K562 (cell line): Measurements from ENCODE around the gene RSBN1L. TPM values are rescaled to one million over a fixed set of nuclear protein-coding genes. Genes with fewer than 3 reads are reported as not detected.
A peak's percentile ranks its signal among the peaks of the same experiment; 100 is the strongest.

ENCODE experiments used
- ATAC-seq: fragments of 200-7000 bp; cut with Tn5 transposase; 3 replicates; pipeline ENCODE4 v1.9.1; 2020; ENCODE audit warnings: moderate library complexity
- BruUV-seq: library from RNA; stranded (reverse); fragments of 400-500 nt; replicated peaks from 2 replicates; lab custom pipeline; 2021; lab: Mats Ljungman, UMichigan
- CTCF ChIA-PET: fragments of 300-600 bp; formaldehyde crosslinking; extraction: SDS; loops from one replicate; lab custom pipeline; 2021; ENCODE audit warnings: low intra/inter-chr PET ratio; lab: Yijun Ruan, JAX
- POLR2A ChIA-PET: fragments of 300-600, 350-650 bp; sonication (Branson Sonifier 250); formaldehyde crosslinking; extraction: SDS; loops from one replicate; lab custom pipeline; 2021; ENCODE audit warnings: antibody characterized with exemption, inconsistent platforms; lab: Yijun Ruan, JAX
- DNase-seq, 4 experiments: peaks; one replicate each; pipeline versions ENCODE4 v3.0.0 to v3.0.0-alpha.2; 2011 to 2018; ENCODE audit warnings: low spot score in 3 of 4, mixed read lengths in 3 of 4; ENCODE audit errors: extremely low read depth in 1 of 4
- FAIRE-seq: peaks from 2 replicates; lab custom pipeline; 2011; peaks lifted over from hg19 to GRCh38; lab: Jason Lieb, UNC
- H2AFZ ChIP-seq: 2 replicates; pipeline ENCODE4 v1.6.0; 2011; ENCODE audit warnings: low read depth, low read length, control low read depth, inconsistent platforms
- H3K27ac ChIP-seq: fragments of 200-600 bp; 3 replicates; pipeline ENCODE4 v1.8.0; 2011; ENCODE audit warnings: low read depth, mild to moderate bottlenecking, control low read depth, inconsistent platforms, low read length, moderate library complexity, mixed read lengths; ENCODE audit errors: extremely low read depth
- H3K27me3 ChIP-seq, 2 experiments: fragments of 300-600 bp in 1 of 2; 2 replicates in 1 of 2; 3 replicates in 1 of 2; pipeline versions ENCODE4 v1.6.0 to v1.8.0; 2011; ENCODE audit warnings: inconsistent platforms in 2 of 2, low read length in 2 of 2, mild to moderate bottlenecking in 1 of 2, mixed read lengths in 1 of 2, moderate library complexity in 1 of 2; ENCODE audit not compliant: control insufficient read depth in 2 of 2, insufficient read depth in 2 of 2
- H3K36me3 ChIP-seq: fragments of 300-600 bp; 3 replicates; pipeline ENCODE4 v1.8.0; 2011; ENCODE audit warnings: mild to moderate bottlenecking, low read length, inconsistent platforms; ENCODE audit not compliant: control insufficient read depth, insufficient read depth
- H3K4me1 ChIP-seq, 2 experiments: fragments of 200-600 bp in 1 of 2; replicated peaks in 1 of 2; 2 replicates in 1 of 2; 3 replicates in 1 of 2; pipeline versions ENCODE4 v1.5.1 to v1.8.0; 2011; ENCODE audit warnings: inconsistent platforms in 2 of 2, low read length in 2 of 2, mild to moderate bottlenecking in 1 of 2, mixed read lengths in 1 of 2, moderate library complexity in 1 of 2; ENCODE audit not compliant: control insufficient read depth in 2 of 2, insufficient read depth in 2 of 2
- H3K4me2 ChIP-seq: 2 replicates; pipeline ENCODE4 v1.6.1; 2011; ENCODE audit warnings: low read length, control low read depth, inconsistent platforms, mixed read lengths; ENCODE audit not compliant: insufficient read depth
- H3K4me3 ChIP-seq: fragments of 200-600 bp; sonication (generic), shearing (Covaris generic); 2 replicates; pipeline ENCODE4 v1.5.1; 2016; ENCODE audit warnings: control low read depth, inconsistent platforms
- H3K79me2 ChIP-seq: fragments of 200-600 bp; 3 replicates; pipeline ENCODE4 v1.8.0; 2011; ENCODE audit warnings: low read length, inconsistent platforms; ENCODE audit not compliant: control insufficient read depth, insufficient read depth
- H3K9ac ChIP-seq, 2 experiments: 2 replicates each; pipeline versions ENCODE4 v1.6.0 to v1.6.1; 2011; ENCODE audit warnings: low read depth in 2 of 2, low read length in 2 of 2, control low read depth in 1 of 2, inconsistent platforms in 1 of 2, mild to moderate bottlenecking in 1 of 2, mixed read lengths in 1 of 2; ENCODE audit not compliant: insufficient read depth in 1 of 2
- H3K9me1 ChIP-seq: one replicate; pipeline ENCODE4 v1.6.0; 2011; ENCODE audit warnings: inconsistent platforms, mild to moderate bottlenecking, low read length, moderate library complexity; ENCODE audit not compliant: control insufficient read depth, insufficient read depth
- H3K9me3 ChIP-seq: replicated peaks from 2 replicates; pipeline ENCODE4 v1.5.1; 2011; ENCODE audit warnings: low read depth, low read length, inconsistent platforms; ENCODE audit not compliant: control insufficient read depth, insufficient read depth
- H4K20me1 ChIP-seq: replicated peaks from 2 replicates; pipeline ENCODE4 v1.6.1; 2011; ENCODE audit warnings: low read length, inconsistent platforms, mixed read lengths; ENCODE audit not compliant: control insufficient read depth, insufficient read depth
- ATF3 ChIP-seq, 2 experiments: fragments of 450-650 bp in 1 of 2; sonication (generic) in 1 of 2; formaldehyde crosslinking in 1 of 2; IDR thresholded peaks in 1 of 2; conservative IDR thresholded peaks in 1 of 2; 2 replicates each; pipeline versions ENCODE4 v1.6.1 to v1.8.1; 2016 to 2023; ENCODE audit warnings: mild to moderate bottlenecking in 2 of 2, moderate library complexity in 2 of 2, inconsistent platforms in 1 of 2, missing genetic modification reagents in 1 of 2
- CEBPG ChIP-seq, 3 experiments: fragments of 200-800 bp in 1 of 3; sonication (Bioruptor generic) in 1 of 3; sonication (generic) in 1 of 3; formaldehyde crosslinking in 1 of 3; IDR thresholded peaks in 2 of 3; conservative IDR thresholded peaks in 1 of 3; 2 replicates each; pipeline versions ENCODE4 v1.6.1 to v1.8.0; 2016 to 2022; ENCODE audit warnings: missing compliant biosample characterization in 2 of 3, missing genetic modification characterization in 2 of 3, mild to moderate bottlenecking in 1 of 3, missing genetic modification reagents in 1 of 3
- CTCF ChIP-seq, 3 experiments: IDR thresholded peaks in 2 of 3; conservative IDR thresholded peaks in 1 of 3; 2 replicates each; pipeline ENCODE4 v1.5.1; 2011 to 2012; ENCODE audit warnings: low read length in 3 of 3, mild to moderate bottlenecking in 3 of 3, control low read depth in 2 of 3, improper control_type of control experiment in 1 of 3, inconsistent platforms in 1 of 3, low read depth in 1 of 3, mixed read lengths in 1 of 3, moderate library complexity in 1 of 3; ENCODE audit not compliant: insufficient read depth in 2 of 3
- ESRRB ChIP-seq: fragments of 250-450 bp; sonication (Bioruptor Pico); IDR thresholded peaks from 2 replicates; pipeline ENCODE4 v1.5.0; 2020; ENCODE audit warnings: mild to moderate bottlenecking, moderate library complexity, borderline replicate concordance
- HMG20B ChIP-seq: fragments of 250-450 bp; sonication (Bioruptor Pico); IDR thresholded peaks from 2 replicates; pipeline ENCODE4 v1.5.0; 2021; ENCODE audit warnings: mild to moderate bottlenecking
- RB1 ChIP-seq: fragments of 450-650 bp; IDR thresholded peaks from 2 replicates; pipeline ENCODE4 v1.6.1; 2017; ENCODE audit warnings: low read depth, mild to moderate bottlenecking
- SIX5 ChIP-seq, 2 experiments: IDR thresholded peaks; 2 replicates each; pipeline ENCODE4 v1.6.1; 2011; ENCODE audit warnings: low read length in 2 of 2, borderline replicate concordance in 1 of 2, low read depth in 1 of 2, mild to moderate bottlenecking in 1 of 2, moderate library complexity in 1 of 2; ENCODE audit not compliant: insufficient read depth in 1 of 2
- SMC3 ChIP-seq: conservative IDR thresholded peaks from 2 replicates; pipeline ENCODE4 v1.6.1; 2011; ENCODE audit warnings: low read depth, low read length, improper control_type of control experiment; ENCODE audit not compliant: insufficient read depth
- ZNF316 ChIP-seq: fragments of 450-650 bp; IDR thresholded peaks from 2 replicates; pipeline ENCODE4 v1.6.1; 2016
- WGBS: fragments of 100-300 bp; shearing (Covaris generic); methylation state at CpG from one replicate; pipeline ENCODE4 v1.1.6; 2016; ENCODE audit warnings: low coverage, mixed read lengths; ENCODE audit not compliant: insufficient coverage; ENCODE audit errors: missing lambda C conversion rate; 5-methylcytosine and 5-hydroxymethylcytosine counted together
- in situ Hi-C: fragments of 300-500 bp; cut with MboI; formaldehyde crosslinking; loops from 4 replicates; pipeline ENCODE4 v1.15.0; 2018; ENCODE audit warnings: inconsistent platforms, mixed read lengths
- intact Hi-C: fragments of 100-400 bp; cut with micrococcal nuclease; formaldehyde crosslinking; loops from 2 replicates; pipeline ENCODE4 v1.14.2; 2022
- polyA plus RNA-seq, 8 experiments: library from polyadenylated mRNA; depleted of rRNA in 4 of 8; stranded (reverse) in 5 of 8; unstranded in 3 of 8; fragments of >200 nt; fragmentation: Nextera tagmentation in 2 of 8; fragmentation: Illumina TruSeq in 1 of 8; extraction: Ambion mirVana in 2 of 8; extraction: Trizol in 1 of 8; gene quantifications; 2 replicates each; pipeline versions ENCODE4 v1.2.1 to v1.2.3, GENCODE V29; 2011 to 2014; ENCODE audit warnings: inconsistent platforms in 1 of 8, missing spikeins in 1 of 8
- total RNA-seq, 7 experiments: library from RNA; depleted of rRNA in 6 of 7; stranded (reverse); fragments of >200 nt in 6 of 7; fragmentation: Illumina TruSeq in 2 of 7; extraction: Trizol in 2 of 7; gene quantifications; 2 replicates each; pipeline versions ENCODE4 v1.2.1 to v1.2.3, GENCODE V29; 2011 to 2021; ENCODE audit warnings: low replicate concordance in 1 of 7

Gene RSBN1L
- total and polyA plus RNA-seq, 9 of the 15 experiments (the other 6 are each of a cell fraction or from before 2014, with no cell fraction given): 6.2 to 35.2 (median 20.1) TPM

- 0 out of 2 replicates have a peak, but pooled peaks have one; percentile 46 for TF ChIP-seq CEBPG (CRISPR knock-in tag; IDR thresholded peaks at IDR 0.05)
- 0 out of 4 replicates have a peak, but pooled peaks of 1 of the 2 experiments have one; percentile 33 for TF ChIP-seq CEBPG (tag; conservative IDR thresholded peaks at IDR 0.05 in 1 of 2, IDR thresholded peaks at IDR 0.05 in 1 of 2)
- TF ChIP-seq ESRRB (CRISPR knock-in tag): no peak
These were observed 40.3 kb upstream of the RSBN1L start (continued) for GRCh38 chr7:77655836-77656455.

GRCh38 chr7:77657427-77658224 is 38.6 kb upstream of the RSBN1L start:
- in situ Hi-C loops (loop anchor here (5.0 to 25.0 kb wide), 2 partner anchors 95 to 555 kb away; no protein-coding TSS in a partner anchor), intact Hi-C loops (loop anchor here (1.0 to 10.0 kb wide), 6 partner anchors 102 to 567 kb away; no protein-coding TSS in a partner anchor)
- ATAC-seq: peak; percentile 94
- Histone ChIP-seq H3K27me3 (no peaks in the 10 kb centered on the region), H3K9ac (no peak overlapping the region), H3K9me1 (no peaks in the 10 kb centered on the region), H3K4me1 (no peaks in the 10 kb centered on the region), H3K4me3 (no peak overlapping the region), H3K4me2 (no peak overlapping the region), H3K27ac (no peak overlapping the region), H3K36me3 (no peaks in the 10 kb centered on the region), H3K79me2 (no peaks in the 10 kb centered on the region), H3K9me3 (no peaks in the 10 kb centered on the region), H4K20me1 (no peaks in the 10 kb centered on the region), H2AFZ (no peak overlapping the region)
- ChIA-PET POLR2A (interaction anchor here (1.0 kb wide), 1 partner anchor 16 kb away, joined by 4 read pairs; no protein-coding TSS in a partner anchor), CTCF (interaction anchor here (0.7 to 3.0 kb wide), 5 partner anchors 9 to 382 kb away, joined by 3 to 32 read pairs (median 3); no protein-coding TSS in a partner anchor)
- WGBS: 8% methylated on average over 1 of the region's 1 CpG
- BruUV-seq: no TSS peak
- peak; percentile 79 for FAIRE-seq
- DNase-seq: peak; percentile 40 to 68 (median 46)
- TF ChIP-seq ATF3 (IDR thresholded peaks at IDR 0.05) (no peak), ATF3 (CRISPR knock-in tag; conservative IDR thresholded peaks at IDR 0.05) (no peak), SMC3 (peak; percentile 67), CTCF (IDR thresholded peaks at IDR 0.05 in 2 of 3, conservative IDR thresholded peaks at IDR 0.05 in 1 of 3; ENCODE audit: insufficient read depth in 2 of 3, low read depth in 1 of 3, low read length in 3 of 3) (peak; percentile 62 to 86 (median 66); a peak in 5 of 6 replicates), RB1 (peak; percentile 34; the same call in 1 of the 2 replicates), HMG20B (no peak), ZNF316 (peak; percentile 84), SIX5 (IDR thresholded peaks at IDR 0.05; ENCODE audit: borderline replicate concordance in 1 of 2, insufficient read depth in 1 of 2, low read depth in 1 of 2, low read length in 2 of 2) (no peak)
